ENCODE data around the gene RARA.
"Not testable (repeated sequence)": the region's sequence is repeated elsewhere in the genome, so short reads cannot be mapped to it uniquely, and the experiment has no call there.

The RARA gene

DNA sequence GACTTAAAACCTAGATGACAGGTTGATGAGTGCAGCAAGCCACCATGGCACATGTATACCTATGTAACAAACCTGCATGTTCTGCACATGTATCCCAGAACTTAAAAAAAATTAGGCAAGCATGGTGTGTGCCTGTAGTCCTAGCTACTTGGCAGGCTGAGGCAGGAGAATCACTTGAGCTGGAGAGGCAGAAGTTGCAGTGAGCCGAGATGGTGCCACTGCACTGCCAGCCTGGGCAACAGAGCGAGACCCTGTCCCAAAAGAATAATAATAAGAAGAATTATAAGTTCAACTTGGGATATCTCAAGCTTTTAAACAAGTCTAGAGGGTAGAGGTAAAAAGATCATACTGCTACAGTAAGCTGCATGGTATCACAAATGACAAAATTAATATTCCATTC, 11.5 kb upstream of the RARA start:
- no peak for DNase-seq (ENCODE audit: low read depth, low spot score)

DNA sequence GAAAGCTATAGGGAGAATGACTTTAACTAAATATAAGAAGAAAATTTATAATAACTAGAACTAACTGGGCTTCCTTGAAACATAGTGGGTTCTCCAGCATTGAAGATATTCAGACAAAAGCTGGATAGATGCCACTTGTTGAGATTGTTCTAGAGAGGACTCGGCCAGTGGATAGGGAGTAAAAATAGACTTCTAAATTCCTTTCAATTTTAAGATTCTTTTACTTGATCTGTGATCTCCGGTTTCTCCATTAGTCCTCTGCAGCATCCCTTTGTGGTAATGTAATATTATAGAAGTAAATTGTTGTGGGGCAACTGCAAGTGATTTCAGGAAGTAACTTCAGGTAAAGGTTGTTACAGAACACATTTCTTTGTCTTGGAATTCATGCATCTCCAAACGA, 10.3 kb upstream of the RARA start:
- DNase-seq (ENCODE audit: low read depth, low spot score) = no peak

DNA sequence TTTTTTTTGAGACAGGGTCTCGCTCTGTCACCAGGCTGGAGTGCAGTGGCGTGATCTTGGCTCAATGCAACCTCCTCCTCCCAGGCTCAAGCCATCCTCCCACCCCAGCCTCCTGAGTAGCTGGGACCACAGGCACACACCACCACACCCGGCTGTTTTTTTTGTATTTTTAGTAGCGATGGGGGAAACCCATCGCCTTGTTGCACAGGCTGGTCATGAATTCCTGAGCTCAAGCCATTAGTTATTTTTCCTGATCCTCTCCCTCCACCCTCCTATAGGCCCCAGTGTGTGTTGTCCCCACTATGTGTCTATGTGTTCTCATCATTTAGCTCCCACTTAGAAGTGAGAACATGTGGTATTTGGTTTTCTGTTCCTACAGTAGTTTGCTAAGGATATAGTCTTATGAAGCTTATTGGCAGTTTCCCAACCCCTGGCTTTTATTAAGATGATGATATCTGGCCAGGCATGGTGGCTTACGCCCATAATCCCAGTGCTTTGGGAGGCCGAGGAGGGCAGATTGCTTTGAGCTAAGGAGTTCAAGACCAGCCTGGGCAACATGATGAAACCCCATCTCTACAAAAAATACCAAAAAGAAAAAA, 9.7 kb upstream of the RARA start:
- DNase-seq (ENCODE audit: low read depth, low spot score) = not testable (repeated sequence)

DNA sequence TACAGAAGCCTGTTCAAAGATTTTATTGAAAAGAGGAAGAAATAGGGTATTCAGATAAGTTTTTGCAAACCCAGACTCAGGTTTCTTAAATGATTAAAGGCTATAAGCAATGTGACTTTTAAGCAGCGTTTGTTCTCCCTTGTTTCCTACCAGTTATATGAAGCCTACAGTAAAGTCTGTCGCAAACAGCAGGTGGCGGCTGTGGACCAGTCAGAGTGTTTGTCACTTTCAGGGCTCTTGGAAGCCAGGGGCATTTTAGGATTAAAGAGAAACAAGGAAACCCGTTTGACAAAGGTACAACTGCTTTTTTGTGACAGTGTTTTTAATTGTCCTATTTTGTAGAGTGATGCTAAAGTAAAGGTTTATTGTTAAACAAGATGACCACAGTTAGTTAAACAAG, 7.7 kb upstream of the RARA start:
- DNase-seq (ENCODE audit: low read depth, low spot score) = no peak

DNA sequence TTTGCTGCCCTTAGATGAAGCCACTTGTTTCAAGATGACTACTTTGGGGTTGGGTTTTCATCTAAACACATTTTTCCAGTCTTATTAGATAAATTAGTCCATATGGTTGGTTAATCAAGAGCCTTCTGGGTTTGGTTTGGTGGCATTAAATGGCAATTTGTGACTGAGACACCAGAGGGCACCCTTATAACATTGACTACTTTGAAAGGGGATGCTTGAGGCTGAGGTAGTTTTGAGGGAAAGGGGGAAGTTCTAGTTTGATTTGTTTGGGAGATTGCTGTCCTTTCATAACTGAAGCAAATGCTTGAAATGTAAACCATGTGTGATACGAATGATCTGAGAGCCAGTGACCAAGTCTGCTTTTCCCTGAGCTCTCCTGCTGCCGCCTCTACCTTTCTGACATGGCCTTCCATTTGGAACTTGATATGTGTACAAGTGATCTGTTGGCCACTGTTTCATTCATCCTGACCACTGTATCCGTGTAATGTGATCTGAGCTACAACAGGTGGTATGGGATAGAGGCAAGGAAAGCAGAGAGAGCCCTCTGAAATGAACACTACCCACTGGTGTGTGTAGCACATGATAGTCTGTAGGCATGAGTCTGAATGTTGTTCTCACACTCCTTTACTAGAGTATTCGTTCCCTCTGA, 5.8 kb upstream of the RARA start:
- DNase-seq (ENCODE audit: low read depth, low spot score) = no peak

DNA sequence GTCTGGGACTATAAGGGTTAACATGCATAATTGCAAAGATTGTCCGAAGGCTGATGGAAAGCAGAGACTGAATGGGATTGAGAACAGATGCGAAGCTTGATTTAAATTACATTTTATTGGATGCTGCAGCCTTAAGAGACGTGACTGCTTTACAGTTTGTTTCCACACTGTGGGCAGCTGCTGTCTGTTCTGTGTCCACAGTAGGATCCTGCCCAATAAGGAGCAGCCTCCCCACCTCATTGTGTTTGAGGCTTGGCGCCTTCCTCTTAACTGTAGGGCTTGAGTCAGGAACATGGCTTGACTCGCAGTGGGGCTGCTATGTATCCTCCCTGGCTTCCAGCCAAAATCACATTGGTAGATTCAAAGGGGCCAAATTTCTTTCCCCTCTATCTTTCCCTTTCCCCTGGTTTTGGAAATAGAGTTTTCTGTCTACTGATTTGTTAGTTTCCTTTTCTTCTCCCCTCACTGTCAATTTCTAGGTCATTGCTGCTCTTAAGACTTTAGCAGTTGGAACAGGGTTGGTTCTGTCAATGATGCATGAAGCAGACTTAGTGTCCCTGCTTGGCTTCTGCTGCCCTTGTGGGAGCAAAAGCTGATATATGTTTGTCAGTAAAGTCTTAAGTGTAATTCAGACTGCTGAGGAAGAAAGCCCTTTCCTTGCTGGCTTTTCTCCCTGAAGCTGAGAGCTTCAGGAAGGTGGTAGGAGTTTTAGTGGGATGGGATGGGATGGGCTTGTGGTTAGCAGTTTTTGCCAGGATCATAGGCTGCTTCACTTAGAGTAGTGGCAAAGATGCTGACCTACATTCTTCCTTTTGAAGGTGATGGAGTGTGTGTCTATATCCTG, 5.0 kb upstream of the RARA start:
- DNase-seq (ENCODE audit: low read depth, low spot score) = no peak

DNA sequence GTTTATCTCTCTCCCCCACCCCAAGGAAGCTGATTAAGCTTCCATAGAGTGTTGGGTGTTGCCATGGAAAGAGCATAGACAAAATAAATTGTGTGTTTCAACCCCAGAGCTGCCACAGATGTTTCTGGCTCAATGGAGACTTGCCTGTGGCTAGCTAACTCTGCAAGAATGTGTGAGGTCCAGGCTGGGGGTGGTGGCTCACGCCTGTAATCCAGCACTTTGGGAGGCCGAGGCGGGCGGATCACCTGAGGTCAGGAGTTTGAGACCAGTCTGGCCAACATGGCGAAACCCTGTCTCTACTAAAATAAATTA, 4.5 kb upstream of the RARA start:
- not testable (repeated sequence) for DNase-seq (ENCODE audit: low read depth, low spot score)

DNA sequence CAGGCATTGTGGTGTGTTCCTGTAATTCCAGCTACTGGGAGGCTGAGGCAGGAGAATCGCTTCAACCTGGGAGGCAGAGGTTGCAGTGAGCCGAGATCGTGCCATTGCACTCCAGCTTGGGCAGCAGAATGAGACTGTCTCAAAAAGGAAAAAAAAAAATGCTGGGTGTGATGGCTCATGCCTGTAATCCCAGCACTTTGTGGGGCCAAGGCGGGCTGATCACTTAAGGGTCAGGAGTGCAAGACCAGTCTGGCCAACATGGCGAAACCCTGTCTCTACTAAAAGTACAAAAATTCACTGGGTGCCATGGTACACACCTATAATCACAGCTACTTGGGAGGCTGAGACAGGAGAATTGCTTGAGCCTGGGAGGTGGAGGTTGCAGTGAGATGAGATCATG, 4.1 kb upstream of the RARA start:
- DNase-seq (ENCODE audit: low read depth, low spot score) = not testable (repeated sequence)

DNA sequence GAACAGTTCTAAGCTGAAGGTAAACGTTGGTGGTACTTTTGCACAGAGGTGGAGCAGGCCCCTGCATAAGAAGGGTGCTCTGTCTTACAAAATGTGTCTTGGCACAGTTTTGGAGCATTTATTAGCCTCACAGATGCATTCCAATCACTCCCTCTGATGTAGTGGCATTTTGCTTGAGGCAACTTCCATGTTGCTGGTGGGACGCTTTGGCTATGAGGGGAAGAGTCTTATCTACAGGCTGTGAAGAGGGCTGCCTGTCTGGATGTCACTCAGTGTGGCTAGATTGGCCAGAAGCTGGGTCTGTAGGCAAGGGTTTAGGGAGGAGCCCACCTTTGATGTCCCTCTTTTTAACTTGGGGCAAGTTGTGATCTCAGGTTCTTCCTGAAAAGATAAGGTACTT, 2.6 kb upstream of the RARA start:
- DNase-seq (ENCODE audit: low read depth, low spot score) = no peak

DNA sequence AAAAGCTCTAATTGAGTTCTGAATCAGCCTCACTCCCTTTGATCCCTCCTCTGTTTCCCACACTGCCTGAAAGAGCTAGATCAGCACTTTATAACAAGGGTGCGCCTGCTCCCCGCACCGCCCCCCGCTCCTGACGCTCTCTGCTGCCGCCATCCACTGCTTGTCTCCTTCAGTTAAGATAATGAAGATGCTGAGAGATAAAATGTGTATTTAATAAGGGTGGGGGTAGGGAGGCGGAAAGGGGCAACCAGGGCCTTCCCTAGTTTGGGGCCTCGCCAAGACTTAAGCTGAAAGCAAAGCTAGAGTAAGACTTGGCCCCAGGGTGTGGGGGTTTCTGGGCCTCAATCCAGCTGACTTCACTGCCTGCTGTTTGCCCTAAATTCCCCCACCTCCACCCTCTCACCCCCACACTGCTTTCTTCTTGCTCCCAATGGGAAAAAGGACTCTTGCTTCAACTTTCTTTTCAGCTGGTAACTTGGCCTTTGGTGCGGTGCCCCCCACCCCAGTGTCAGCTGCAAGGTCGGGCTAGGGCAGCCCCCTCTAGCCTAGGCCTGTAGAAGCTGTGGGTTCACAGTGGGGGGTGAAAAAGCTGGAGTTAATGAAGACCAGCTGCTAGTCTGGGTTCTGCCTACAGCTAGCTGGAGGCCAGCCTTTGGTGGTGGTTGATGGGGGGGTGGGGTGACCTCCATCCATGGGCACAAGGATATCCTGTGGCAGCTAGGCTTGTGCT, 1.8 kb upstream of the RARA start:
- DNase-seq (ENCODE audit: low read depth, low spot score) = no peak

DNA sequence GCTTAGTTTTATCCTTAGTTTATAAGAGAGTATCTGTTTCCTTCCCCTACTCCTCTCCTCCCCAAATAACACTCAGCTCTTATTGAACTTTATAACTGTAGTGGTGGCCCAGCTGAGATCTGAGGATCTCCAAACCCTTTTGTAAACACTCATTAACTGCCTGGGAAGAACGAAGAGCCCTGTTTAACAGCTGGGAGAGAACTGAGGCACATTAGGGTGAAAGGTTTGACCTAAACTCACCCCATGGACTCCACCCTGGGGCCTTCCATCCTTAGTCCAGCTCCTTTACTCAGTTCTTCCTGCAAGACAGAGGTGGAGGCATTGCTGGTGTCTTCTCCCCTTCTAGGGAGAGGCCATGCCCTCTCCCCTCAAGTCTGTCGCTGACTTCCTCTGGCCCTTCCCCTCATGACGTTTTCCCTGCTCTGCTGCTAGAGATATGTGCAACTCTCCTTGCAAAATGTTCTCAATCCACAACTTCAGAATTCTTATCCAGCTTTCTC, 1.2 kb upstream of the RARA start:
- no peak for DNase-seq (ENCODE audit: low read depth, low spot score)

DNA sequence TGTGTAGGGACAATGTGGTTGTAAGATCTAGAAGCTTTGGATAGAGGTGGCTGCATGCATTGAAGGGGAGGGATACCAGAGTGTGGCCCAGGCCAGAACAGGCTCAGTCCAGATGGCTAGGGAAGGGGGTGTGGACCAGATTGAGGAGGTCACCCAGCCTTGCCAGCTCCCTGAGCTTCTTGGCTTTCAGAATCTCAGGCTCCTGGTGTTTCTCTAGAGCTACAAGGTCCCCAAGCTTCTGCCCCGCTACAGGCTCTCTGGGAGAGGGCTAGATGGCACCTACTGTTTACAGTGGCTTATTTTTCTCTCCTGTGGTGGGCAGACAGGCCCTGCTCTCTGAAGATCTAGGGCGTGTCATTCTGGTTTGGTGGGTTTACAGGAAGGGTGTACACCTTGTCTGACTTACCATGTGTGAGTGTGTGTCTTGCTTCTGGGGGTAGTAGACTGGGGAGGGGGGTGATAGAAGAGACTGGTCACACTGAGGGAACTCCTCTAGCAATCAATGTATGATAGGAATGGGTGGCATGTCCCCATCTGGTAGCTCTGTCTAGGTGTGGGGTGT, 1.1 kb downstream of the RARA start:
- no peak for DNase-seq (ENCODE audit: low read depth, low spot score)

DNA sequence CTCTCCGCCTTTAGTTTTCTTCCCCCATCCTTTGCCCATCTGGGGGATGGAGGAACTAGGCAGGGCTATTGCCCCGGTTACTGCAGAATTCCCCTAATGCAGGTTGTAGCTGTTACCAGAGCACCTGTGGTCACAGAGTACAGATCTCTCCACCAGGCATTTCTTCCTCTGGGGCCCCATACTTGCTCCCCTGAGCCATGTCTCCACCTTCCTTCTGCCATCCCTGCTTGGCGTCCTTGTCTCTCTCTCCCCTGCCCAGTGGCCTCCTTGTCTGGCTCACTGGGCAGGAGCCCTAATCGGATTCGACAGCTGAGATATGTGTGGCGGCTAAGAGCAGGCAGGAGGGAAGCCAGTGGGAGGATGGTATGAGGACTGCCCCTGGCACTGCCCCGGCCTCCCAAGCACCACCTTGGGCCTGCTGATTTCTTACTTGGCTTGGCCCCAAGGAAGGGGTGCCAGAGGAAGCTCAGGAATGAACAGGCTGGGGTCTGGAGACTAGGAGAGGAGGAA, 2.0 kb downstream of the RARA start:
- no peak for DNase-seq (ENCODE audit: low read depth, low spot score)

DNA sequence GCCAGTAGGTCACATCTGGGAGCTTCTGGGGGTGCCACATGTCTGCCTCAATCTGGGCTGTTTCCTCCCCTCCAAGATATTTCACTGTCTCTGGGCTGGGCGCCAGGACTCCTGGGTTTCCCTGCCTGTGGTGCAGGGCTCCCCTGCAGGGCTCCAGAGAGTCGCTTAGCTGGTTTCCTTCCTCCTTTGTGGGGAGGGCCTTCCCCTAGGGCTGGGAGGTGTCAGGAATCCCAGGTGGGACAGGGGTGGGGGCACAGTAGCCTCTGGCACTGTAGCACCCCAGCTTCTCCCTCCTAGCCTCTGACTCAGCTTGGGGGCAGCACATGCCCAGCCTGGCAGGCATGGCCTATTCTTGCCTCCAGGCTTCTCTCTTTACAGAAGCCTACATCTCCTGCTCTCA, 2.6 kb downstream of the RARA start:
- no peak for DNase-seq (ENCODE audit: low read depth, low spot score)

DNA sequence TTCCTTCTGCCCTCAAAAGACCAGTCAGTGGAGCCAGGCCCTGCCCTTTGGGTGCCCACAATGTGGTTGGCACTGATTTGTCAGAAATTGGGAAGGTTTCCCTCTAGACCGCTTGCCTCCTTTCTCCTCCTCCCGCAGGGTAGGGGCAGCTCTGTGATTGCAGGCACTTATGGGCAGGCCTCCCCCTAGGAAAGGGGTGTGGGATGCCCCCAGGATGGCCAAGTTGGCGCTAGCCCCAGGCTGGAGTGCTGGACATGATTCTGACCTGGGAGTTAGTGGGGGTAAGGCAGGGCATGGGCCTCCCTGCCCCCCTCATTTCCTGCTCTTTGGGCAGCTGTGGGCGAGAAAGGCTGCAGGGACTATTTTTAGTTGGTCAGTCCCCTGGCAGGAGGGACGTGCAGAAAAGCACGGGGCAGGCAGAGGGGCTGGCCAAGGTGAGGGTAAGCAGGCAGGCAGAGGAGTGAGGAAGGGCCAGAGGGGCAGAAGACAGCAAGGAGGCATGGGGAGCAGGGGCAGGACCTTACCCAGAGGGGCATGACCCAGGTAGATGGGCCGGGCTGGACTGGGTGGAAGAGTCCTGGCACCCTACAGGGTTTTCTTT, 3.3 kb downstream of the RARA start:
- DNase-seq (ENCODE audit: low read depth, low spot score) = no peak

DNA sequence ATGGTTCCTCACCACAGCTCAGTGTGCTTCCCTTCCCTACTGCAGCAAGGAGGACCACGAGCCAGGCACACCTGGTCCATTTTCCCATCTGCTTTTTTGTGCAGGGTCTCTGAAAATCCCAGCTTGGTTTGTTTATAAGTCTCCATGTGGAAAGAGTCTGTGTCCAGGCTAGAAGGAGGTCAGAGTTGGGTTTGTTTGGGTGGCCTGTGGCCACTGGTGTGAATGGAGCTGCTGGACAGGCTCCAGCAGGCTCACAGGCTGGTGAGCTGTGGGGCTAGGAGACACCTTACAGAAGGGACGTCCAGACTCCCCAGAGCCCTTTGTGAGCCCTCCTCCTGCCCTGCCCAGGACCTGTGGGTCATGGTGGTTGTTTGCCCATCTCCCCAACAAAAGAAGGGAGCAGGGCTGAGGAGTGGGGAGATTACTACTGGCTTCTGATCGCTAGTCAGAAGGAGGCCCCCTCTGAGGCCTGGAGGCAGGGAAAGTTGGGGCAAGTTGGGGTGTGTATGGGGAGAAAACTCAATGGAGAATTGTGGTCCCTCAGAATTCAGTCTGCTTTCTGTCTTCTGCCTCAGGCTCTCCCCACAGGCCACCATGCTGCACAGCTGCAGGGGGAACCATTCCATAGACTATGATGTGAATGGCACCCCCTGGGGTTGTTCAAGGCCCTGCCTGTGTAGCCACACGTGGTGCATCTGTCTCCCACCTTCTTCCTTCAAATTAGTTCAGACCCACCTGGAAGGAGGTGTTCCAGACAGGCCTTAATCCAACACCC, 4.1 kb downstream of the RARA start:
- DNase-seq (ENCODE audit: low read depth, low spot score) = no peak

DNA sequence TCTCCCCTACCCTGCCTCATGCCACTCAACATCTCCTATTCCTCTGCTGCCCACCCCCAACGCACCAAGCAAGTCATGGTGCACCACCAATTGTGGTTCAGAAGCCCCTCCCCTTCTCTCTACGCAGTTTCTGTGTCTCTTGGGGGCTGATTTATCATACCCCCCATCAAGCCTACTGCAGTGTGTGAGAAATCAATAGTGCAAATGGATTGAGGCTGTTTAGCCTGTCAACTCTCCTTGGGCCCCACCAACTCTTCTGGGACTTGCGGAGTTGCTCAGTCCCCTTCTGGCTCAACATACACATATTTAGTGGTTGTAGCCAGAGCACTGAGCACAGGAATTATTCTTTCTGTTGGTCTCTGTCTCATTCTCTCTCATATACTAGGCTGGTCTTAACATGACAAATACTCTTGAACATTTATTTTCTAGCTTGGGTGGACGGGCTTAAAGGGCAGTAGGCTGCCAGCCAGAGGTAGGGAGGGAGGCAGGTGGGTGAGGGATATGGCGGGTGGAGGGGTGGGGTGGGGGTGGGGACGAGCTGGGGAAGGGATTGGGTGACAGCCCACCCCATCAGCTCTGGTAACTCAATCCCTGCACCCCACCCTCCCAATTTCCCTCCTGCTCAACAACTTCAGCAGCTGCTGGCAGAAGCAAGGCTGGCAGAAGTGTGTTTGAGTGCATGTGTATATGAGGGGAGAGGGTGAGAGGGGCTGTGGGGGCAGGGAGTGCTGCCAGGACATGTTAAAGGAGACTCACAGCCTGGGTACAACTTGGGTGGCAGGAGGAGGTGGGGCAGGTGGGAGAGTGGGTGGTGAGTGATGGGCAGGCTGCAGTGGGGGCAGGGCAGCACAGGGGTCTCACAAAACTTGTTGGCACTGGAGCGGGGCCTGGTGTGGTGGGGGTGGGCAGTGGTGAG, 4.9 kb downstream of the RARA start:
- no peak for DNase-seq (ENCODE audit: low read depth, low spot score)

DNA sequence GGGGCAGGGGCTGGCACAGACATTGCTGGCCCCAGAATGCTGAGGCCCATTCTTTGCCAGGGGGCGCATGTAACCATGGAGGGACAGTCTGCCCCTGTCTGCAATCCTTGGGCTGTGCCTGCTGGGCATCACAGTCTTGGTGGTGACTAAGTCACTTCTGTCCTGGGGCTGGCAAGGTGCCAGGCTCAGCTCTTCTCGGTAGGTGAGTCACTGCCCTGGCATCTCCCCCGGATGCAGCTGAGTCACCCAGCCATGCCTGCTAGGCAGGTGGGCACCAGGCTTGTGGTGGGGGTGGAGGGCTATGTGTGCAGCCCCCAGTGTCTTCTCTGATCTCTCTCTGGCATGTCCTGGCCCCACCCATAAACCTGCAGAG, 5.6 kb downstream of the RARA start:
- no peak for DNase-seq (ENCODE audit: low read depth, low spot score)

DNA sequence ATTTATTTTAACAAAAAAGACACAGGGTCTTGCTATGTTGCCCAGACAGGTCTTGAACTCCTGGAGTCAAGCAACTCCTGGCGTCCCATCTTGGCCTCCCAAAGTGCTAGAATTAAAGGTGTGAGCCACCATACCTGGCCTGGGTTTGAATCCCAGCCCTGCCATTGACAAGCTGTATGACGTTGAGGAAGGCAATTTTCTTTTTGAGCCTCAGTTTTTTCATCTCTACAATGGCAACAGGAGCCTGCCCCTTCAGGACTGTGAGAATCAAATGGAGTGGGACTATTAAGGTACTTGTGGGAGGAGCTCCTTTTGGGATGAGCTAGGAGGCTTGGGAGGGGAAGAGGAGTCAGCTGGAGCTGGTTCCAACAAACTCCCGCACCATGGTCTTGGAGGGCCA, 6.2 kb downstream of the RARA start:
- no peak for DNase-seq (ENCODE audit: low read depth, low spot score)
